SK-N-SH (cell line): Measurements from ENCODE around the gene NOP9. TPM values are rescaled to one million over a fixed set of nuclear protein-coding genes. Genes with fewer than 3 reads are reported as not detected.

ENCODE experiments used
- CTCF ChIA-PET: fragments of 300-600, 350-600 bp; formaldehyde crosslinking; extraction: SDS; loops from one replicate; lab custom pipeline; 2021; lab: Yijun Ruan, JAX
- POLR2A ChIA-PET: fragments of 350-600 bp; sonication (Branson Sonifier 250); formaldehyde crosslinking; extraction: SDS; loops from one replicate; lab custom pipeline; 2020; ENCODE audit warnings: antibody characterized with exemption, inconsistent platforms; lab: Yijun Ruan, JAX
- DNase-seq: peaks from one replicate; pipeline ENCODE4 v3.0.0; 2012
- H2AFZ ChIP-seq: fragments of 200-600 bp; sonication (generic); 2 replicates; pipeline ENCODE4 v1.8.1; 2016; ENCODE audit warnings: antibody characterized with exemption, mild to moderate bottlenecking, low read depth
- H3F3A ChIP-seq: fragments of 200-600 bp; sonication (generic); replicated peaks from 2 replicates; pipeline ENCODE3; 2016; ENCODE audit warnings: antibody characterized with exemption, mild to moderate bottlenecking; ENCODE audit not compliant: insufficient read depth
- H3K27ac ChIP-seq, 2 experiments: fragments of 200-500 bp in 1 of 2; fragments of 200-600 bp in 1 of 2; sonication (Bioruptor generic) in 1 of 2; sonication (generic), shearing (Covaris generic) in 1 of 2; 2 replicates each; pipeline versions ENCODE4 v1.5.1 to v1.6.1; 2014 to 2016; ENCODE audit warnings: low read depth in 2 of 2, inconsistent platforms in 1 of 2, low read length in 1 of 2, mild to moderate bottlenecking in 1 of 2, mixed read lengths in 1 of 2
- H3K27me3 ChIP-seq: fragments of 200-600 bp; sonication (generic), shearing (Covaris generic); 2 replicates; pipeline ENCODE4 v1.6.1; 2016; ENCODE audit warnings: mixed run types; ENCODE audit not compliant: insufficient read depth
- H3K36me3 ChIP-seq, 2 experiments: fragments of 200-500 bp in 1 of 2; fragments of 200-600 bp in 1 of 2; sonication (Bioruptor generic) in 1 of 2; sonication (generic) in 1 of 2; replicated peaks in 1 of 2; 2 replicates each; pipeline versions ENCODE3 to v1.5.1; 2014 to 2016; ENCODE audit warnings: low read length in 1 of 2, mild to moderate bottlenecking in 1 of 2; ENCODE audit not compliant: insufficient read depth in 2 of 2, control insufficient read depth in 1 of 2
- H3K4me1 ChIP-seq, 2 experiments: fragments of 200-500 bp in 1 of 2; fragments of 200-600 bp in 1 of 2; sonication (Bioruptor generic) in 1 of 2; sonication (generic), shearing (Covaris generic) in 1 of 2; 2 replicates each; pipeline versions ENCODE4 v1.5.1 to v1.6.1; 2014 to 2016; ENCODE audit warnings: low read depth in 1 of 2, low read length in 1 of 2, mixed run types in 1 of 2; ENCODE audit not compliant: insufficient read depth in 2 of 2, control insufficient read depth in 1 of 2
- H3K4me2 ChIP-seq: fragments of 200-600 bp; sonication (generic), shearing (Covaris generic); 2 replicates; pipeline ENCODE4 v1.6.1; 2017; ENCODE audit warnings: mixed run types
- H3K4me3 ChIP-seq, 2 experiments: fragments of 200-500 bp in 1 of 2; fragments of 200-600 bp in 1 of 2; sonication (Bioruptor generic) in 1 of 2; sonication (generic), shearing (Covaris generic) in 1 of 2; 2 replicates each; pipeline versions ENCODE4 v1.5.1 to v1.8.1; 2014 to 2016; ENCODE audit warnings: low read depth in 2 of 2, inconsistent platforms in 1 of 2, low read length in 1 of 2, mild to moderate bottlenecking in 1 of 2, mixed read lengths in 1 of 2, moderate library complexity in 1 of 2
- H3K79me2 ChIP-seq: fragments of 200-600 bp; sonication (generic); 2 replicates; pipeline ENCODE4 v1.8.1; 2017; ENCODE audit warnings: mild to moderate bottlenecking; ENCODE audit not compliant: insufficient read depth
- H3K9ac ChIP-seq: fragments of 200-600 bp; sonication (generic); 2 replicates; pipeline ENCODE4 v1.6.1; 2017; ENCODE audit warnings: mixed run types
- H3K9me2 ChIP-seq: fragments of 200-600 bp; sonication (generic); 2 replicates; pipeline ENCODE4 v1.6.1; 2017; ENCODE audit warnings: mixed run types
- H3K9me3 ChIP-seq: fragments of 200-600 bp; sonication (generic); 2 replicates; pipeline ENCODE4 v1.6.1; 2017; ENCODE audit warnings: mixed run types, mild to moderate bottlenecking, moderate library complexity
- H4K20me1 ChIP-seq: fragments of 200-600 bp; sonication (generic); 2 replicates; pipeline ENCODE4 v1.6.1; 2017; ENCODE audit warnings: mild to moderate bottlenecking, mixed run types; ENCODE audit not compliant: insufficient read depth
- CHD2 ChIP-seq: fragments of 150-350 bp; IDR thresholded peaks from 2 replicates; pipeline ENCODE4 v1.6.1; 2018; ENCODE audit warnings: low read length; ENCODE audit not compliant: partially characterized antibody
- EP300 ChIP-seq, 2 experiments: IDR thresholded peaks; 2 replicates each; pipeline versions ENCODE4 v1.4.0 to v1.6.1; 2012; ENCODE audit warnings: borderline replicate concordance in 1 of 2, low read depth in 1 of 2, low read length in 1 of 2
- FOSL2 ChIP-seq: IDR thresholded peaks from 2 replicates; pipeline ENCODE4 v1.4.0; 2012; ENCODE audit warnings: low read depth, mild to moderate bottlenecking, moderate library complexity, borderline replicate concordance
- FOXJ3 ChIP-seq: sonication (generic); formaldehyde crosslinking; IDR thresholded peaks from 2 replicates; pipeline ENCODE4 v1.5.1; 2020; ENCODE audit warnings: mild to moderate bottlenecking, missing genetic modification reagents
- FOXM1 ChIP-seq: IDR thresholded peaks from 2 replicates; pipeline ENCODE4 v1.4.0; 2012; ENCODE audit warnings: low read depth, mild to moderate bottlenecking
- GABPA ChIP-seq: IDR thresholded peaks from 2 replicates; pipeline ENCODE4 v1.4.0; 2012; ENCODE audit warnings: low read depth, mild to moderate bottlenecking
- GATA2 ChIP-seq: sonication (generic); formaldehyde crosslinking; IDR thresholded peaks from 2 replicates; pipeline ENCODE4 v1.5.0; 2020; ENCODE audit warnings: mild to moderate bottlenecking, missing genetic modification reagents
- IRF3 ChIP-seq: fragments of 150-350 bp; IDR thresholded peaks from 2 replicates; pipeline ENCODE4 v1.6.1; 2016; ENCODE audit warnings: mild to moderate bottlenecking, low read depth, low read length
- JUND ChIP-seq: IDR thresholded peaks from 2 replicates; pipeline ENCODE4 v1.4.0; 2012
- NRF1 ChIP-seq: IDR thresholded peaks from 2 replicates; pipeline ENCODE4 v1.6.1; 2012; ENCODE audit warnings: low read depth, mild to moderate bottlenecking, low read length
- RAD21 ChIP-seq: IDR thresholded peaks from 2 replicates; pipeline ENCODE4 v1.6.1; 2012; ENCODE audit warnings: mild to moderate bottlenecking, low read length
- RXRA ChIP-seq: IDR thresholded peaks from 2 replicates; pipeline ENCODE4 v1.4.0; 2012; ENCODE audit warnings: low read depth, mild to moderate bottlenecking, borderline replicate concordance
- TAF1 ChIP-seq: IDR thresholded peaks from 2 replicates; pipeline ENCODE4 v1.6.1; 2012; ENCODE audit warnings: low read depth, mild to moderate bottlenecking, low read length, moderate library complexity, borderline replicate concordance
- TEAD4 ChIP-seq: IDR thresholded peaks from 2 replicates; pipeline ENCODE4 v1.4.0; 2012; ENCODE audit warnings: mild to moderate bottlenecking, borderline replicate concordance; ENCODE audit not compliant: insufficient read depth
- WGBS: methylation state at CpG from one replicate; pipeline ENCODE4 v1.1.6; 2017; ENCODE audit warnings: low lambda C conversion rate; 5-methylcytosine and 5-hydroxymethylcytosine counted together
- polyA plus RNA-seq, 3 experiments: library from polyadenylated mRNA; depleted of rRNA; stranded (reverse); fragments of >200 nt; gene quantifications; 2 replicates each; pipeline ENCODE4 v1.2.3, GENCODE V29; 2012
- TF ChIP-seq, protein P1 (sequence below): IDR thresholded peaks from 2 replicates; pipeline ENCODE4 v1.4.0; 2012; ENCODE audit warnings: low read depth, borderline replicate concordance
- TF ChIP-seq, protein P2 (sequence below): fragments of 150-350 bp; IDR thresholded peaks from 2 replicates; pipeline ENCODE4 v1.6.1; 2017; ENCODE audit warnings: antibody characterized with exemption, low read length, low read depth, borderline replicate concordance
- TF ChIP-seq, protein P3 (sequence below): IDR thresholded peaks from 2 replicates; pipeline ENCODE4; 2012

The NOP9 gene
- polyA plus RNA-seq, 1 of the 3 experiments (the other 2 are of a cell fraction) = 11.9 TPM

DNA sequence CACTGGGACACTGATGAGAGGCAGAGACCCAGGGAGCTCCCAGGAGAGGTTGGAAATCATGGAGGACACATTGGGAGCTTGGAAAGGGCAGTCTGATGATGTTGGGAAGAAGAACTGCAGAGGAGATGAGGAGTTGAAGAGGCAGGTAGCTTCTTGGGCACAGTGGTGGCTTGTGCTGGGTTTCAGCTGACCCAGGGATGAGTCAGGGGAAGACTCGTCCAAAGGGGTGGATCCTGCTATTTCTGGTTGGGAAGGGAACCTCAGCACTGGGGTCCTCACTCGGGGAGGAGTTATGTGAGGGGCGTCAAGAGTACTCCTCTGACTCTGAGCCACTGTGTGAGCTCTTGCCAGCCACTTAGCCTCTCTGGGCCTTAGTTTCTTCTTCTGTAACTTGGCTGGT lies 23.7 kb downstream of the NOP9 start:
- Histone ChIP-seq H3F3A (no peaks in the 10 kb centered on the region), H4K20me1 (no peaks in the 10 kb centered on the region), H3K4me1 (no peaks in the 10 kb centered on the region), H3K36me3 (no peaks in the 10 kb centered on the region), H3K4me3 (no peak overlapping the region), H3K9me3 (no peaks in the 10 kb centered on the region), H3K79me2 (no peaks in the 10 kb centered on the region), H2AFZ (no peak overlapping the region), H3K4me2 (no peak overlapping the region), H3K9me2 (no peaks in the 10 kb centered on the region), H3K9ac (no peak overlapping the region), H3K27ac (no peak overlapping the region), H3K27me3 (peaks cover 12% of the 10 kb centered on the region; the same call in 1 of the 2 replicates)
- POLR2A ChIA-PET = no interaction called here
- no peak for DNase-seq
- CTCF ChIA-PET = interaction anchor here (2.3 to 14.6 kb wide), 4 partner anchors 10 to 113 kb away, joined by 19 to 115 read pairs (median 49); partner anchors contain the start of genes ADCY4, CIDEB, KHNYN and LTB4R
- 20% methylated on average over 1 of the region's 3 CpGs for WGBS
- TF ChIP-seq RXRA = no peak
- no peak for TF ChIP-seq TEAD4
- TF ChIP-seq GABPA = no peak
- no peak for TF ChIP-seq EP300 (IDR thresholded peaks at IDR 0.05; ENCODE audit: borderline replicate concordance in 1 of 2, low read depth in 1 of 2, low read length in 1 of 2)
- TF ChIP-seq, protein P1, sequence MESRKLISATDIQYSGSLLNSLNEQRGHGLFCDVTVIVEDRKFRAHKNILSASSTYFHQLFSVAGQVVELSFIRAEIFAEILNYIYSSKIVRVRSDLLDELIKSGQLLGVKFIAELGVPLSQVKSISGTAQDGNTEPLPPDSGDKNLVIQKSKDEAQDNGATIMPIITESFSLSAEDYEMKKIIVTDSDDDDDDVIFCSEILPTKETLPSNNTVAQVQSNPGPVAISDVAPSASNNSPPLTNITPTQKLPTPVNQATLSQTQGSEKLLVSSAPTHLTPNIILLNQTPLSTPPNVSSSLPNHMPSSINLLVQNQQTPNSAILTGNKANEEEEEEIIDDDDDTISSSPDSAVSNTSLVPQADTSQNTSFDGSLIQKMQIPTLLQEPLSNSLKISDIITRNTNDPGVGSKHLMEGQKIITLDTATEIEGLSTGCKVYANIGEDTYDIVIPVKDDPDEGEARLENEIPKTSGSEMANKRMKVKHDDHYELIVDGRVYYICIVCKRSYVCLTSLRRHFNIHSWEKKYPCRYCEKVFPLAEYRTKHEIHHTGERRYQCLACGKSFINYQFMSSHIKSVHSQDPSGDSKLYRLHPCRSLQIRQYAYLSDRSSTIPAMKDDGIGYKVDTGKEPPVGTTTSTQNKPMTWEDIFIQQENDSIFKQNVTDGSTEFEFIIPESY = no peak
- no peak for TF ChIP-seq TAF1
- no peak for TF ChIP-seq FOXJ3 (CRISPR knock-in tag)
- no peak for TF ChIP-seq FOSL2
- no peak for TF ChIP-seq CHD2
- no peak for TF ChIP-seq RAD21
- TF ChIP-seq JUND = no peak
- TF ChIP-seq FOXM1 = no peak
- TF ChIP-seq NRF1 = no peak
- TF ChIP-seq, protein P2, sequence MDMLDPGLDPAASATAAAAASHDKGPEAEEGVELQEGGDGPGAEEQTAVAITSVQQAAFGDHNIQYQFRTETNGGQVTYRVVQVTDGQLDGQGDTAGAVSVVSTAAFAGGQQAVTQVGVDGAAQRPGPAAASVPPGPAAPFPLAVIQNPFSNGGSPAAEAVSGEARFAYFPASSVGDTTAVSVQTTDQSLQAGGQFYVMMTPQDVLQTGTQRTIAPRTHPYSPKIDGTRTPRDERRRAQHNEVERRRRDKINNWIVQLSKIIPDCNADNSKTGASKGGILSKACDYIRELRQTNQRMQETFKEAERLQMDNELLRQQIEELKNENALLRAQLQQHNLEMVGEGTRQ = no peak
- TF ChIP-seq GATA2 (CRISPR knock-in tag) = no peak
- TF ChIP-seq, protein P3, sequence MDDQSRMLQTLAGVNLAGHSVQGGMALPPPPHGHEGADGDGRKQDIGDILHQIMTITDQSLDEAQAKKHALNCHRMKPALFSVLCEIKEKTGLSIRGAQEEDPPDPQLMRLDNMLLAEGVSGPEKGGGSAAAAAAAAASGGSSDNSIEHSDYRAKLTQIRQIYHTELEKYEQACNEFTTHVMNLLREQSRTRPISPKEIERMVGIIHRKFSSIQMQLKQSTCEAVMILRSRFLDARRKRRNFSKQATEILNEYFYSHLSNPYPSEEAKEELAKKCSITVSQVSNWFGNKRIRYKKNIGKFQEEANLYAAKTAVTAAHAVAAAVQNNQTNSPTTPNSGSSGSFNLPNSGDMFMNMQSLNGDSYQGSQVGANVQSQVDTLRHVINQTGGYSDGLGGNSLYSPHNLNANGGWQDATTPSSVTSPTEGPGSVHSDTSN = no peak

DNA sequence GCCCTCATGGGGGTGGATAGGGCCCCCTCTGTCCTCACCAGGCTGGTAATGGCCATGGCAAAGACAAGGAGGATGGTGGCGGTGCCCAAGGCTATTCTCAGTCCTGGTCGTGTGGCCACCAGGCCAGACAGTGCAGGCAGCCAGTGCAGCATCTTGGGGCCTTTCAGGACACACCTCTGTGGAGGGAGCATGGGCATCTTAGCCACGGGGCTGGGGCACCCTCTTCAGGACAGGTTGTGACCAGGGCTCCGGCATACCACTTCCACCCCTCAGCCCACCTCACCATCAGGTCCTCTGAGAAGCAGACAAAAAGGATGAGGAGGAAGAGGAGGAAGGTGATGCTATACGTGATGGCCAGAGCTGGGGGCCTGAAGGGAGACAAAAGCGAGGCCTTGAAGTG lies 24.4 kb downstream of the NOP9 start:
- POLR2A ChIA-PET = no interaction called here
- Histone ChIP-seq H3F3A (no peaks in the 10 kb centered on the region), H3K9ac (no peak overlapping the region), H3K9me2 (no peaks in the 10 kb centered on the region), H3K27me3 (peaks cover 11% of the 10 kb centered on the region; the same call in 1 of the 2 replicates), H4K20me1 (no peaks in the 10 kb centered on the region), H3K27ac (no peak overlapping the region), H3K4me1 (no peaks in the 10 kb centered on the region), H2AFZ (no peak overlapping the region), H3K36me3 (no peaks in the 10 kb centered on the region), H3K9me3 (no peaks in the 10 kb centered on the region), H3K4me2 (no peak overlapping the region), H3K4me3 (no peak overlapping the region), H3K79me2 (no peaks in the 10 kb centered on the region)
- 48% methylated on average over 5 of the region's 6 CpGs for WGBS
- no peak for TF ChIP-seq JUND
- no peak for TF ChIP-seq RXRA
- TF ChIP-seq TAF1 = no peak
- no peak for TF ChIP-seq IRF3
- DNase-seq = no peak
- CTCF ChIA-PET = interaction anchor here (1.0 to 14.6 kb wide), 6 partner anchors 9 to 113 kb away, joined by 4 to 115 read pairs (median 49); partner anchors contain the start of genes ADCY4, CIDEB, KHNYN and LTB4R
